B cell (primary cell): ENCODE results near the gene PRPF38A.

Experiments
- EZH2 ChIP-seq: IDR thresholded peaks from 2 replicates; pipeline ENCODE4 v1.6.1; 2012; ENCODE audit warnings: borderline replicate concordance, low read depth, mild to moderate bottlenecking, moderate library complexity, low read length; ENCODE audit not compliant: insufficient read depth, poor library complexity, severe bottlenecking
- TF ChIP-seq, protein P1 (sequence below): fragments of 200-600 bp; IDR thresholded peaks from one replicate; pipeline ENCODE4 v1.8.0; 2022; ENCODE audit warnings: antibody characterized with exemption, mild to moderate bottlenecking

DNA sequence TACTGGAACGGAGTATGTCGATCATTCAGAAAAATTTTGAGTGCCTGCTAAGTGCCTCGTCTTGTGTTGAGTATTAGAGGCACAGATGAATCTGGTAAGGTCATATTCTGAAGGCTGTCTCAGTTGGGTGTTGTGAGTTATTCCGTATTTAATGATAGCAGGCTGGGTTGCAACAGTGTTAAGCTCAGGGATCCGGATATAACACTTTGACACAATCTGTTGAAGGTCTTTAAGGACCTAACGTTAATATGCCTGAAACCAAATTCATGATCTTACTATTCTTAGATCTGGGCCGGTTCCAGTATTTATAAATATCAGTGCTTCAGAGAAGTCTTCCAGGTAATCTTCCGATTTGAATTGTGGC, 555 bp downstream of the PRPF38A start:
- TF ChIP-seq, protein P1, sequence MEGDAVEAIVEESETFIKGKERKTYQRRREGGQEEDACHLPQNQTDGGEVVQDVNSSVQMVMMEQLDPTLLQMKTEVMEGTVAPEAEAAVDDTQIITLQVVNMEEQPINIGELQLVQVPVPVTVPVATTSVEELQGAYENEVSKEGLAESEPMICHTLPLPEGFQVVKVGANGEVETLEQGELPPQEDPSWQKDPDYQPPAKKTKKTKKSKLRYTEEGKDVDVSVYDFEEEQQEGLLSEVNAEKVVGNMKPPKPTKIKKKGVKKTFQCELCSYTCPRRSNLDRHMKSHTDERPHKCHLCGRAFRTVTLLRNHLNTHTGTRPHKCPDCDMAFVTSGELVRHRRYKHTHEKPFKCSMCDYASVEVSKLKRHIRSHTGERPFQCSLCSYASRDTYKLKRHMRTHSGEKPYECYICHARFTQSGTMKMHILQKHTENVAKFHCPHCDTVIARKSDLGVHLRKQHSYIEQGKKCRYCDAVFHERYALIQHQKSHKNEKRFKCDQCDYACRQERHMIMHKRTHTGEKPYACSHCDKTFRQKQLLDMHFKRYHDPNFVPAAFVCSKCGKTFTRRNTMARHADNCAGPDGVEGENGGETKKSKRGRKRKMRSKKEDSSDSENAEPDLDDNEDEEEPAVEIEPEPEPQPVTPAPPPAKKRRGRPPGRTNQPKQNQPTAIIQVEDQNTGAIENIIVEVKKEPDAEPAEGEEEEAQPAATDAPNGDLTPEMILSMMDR = peak; percentile 2
- no peak for TF ChIP-seq EZH2
